ENCODE measurements around the gene IGF1R. TPM values are rescaled to one million over a fixed set of nuclear protein-coding genes. Genes with fewer than 3 reads are reported as not detected.

The IGF1R gene
- total RNA-seq, 1 experiment from 2014 or later: 3.8 TPM

DNA sequence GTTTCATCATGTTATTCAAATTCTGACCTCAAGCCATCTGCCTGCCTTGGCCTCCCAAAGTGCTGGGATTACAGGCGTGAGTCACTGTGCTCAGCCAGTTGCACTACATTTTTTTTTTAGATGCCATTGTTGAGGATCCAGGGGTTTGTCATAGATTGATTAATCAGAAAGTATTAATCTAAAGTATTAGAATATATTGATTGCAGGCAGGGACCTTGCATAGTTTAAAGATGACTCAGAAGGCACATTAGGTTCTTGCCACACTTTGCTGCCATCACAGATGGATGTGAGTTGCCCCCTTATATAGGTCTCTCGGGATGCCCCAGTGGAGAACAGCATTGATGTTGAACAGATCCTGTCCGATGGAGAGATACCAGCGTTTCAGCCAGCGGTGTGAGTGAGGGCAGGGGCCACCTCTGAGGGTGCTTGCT lies 41.1 kb downstream of the IGF1R start:
- Histone ChIP-seq H3F3A (ENCODE audit: low read length, unreplicated experiment) (no peaks in the 10 kb centered on the region), H3K4me3 (ENCODE audit: low read length) (no peak overlapping the region), H2AFZ (ENCODE audit: low read length) (no peak overlapping the region), H3K36me3 (ENCODE audit: low read depth, low read length) (no peaks in the 10 kb centered on the region), H3K27ac (ENCODE audit: low read length) (no peak overlapping the region), H3K27me3 (ENCODE audit: low read length) (no peaks in the 10 kb centered on the region), H3K9me3 (ENCODE audit: low read length) (no peaks in the 10 kb centered on the region), H3K4me2 (ENCODE audit: low read length) (no peak overlapping the region), H3K9ac (ENCODE audit: low read length) (no peak overlapping the region), H4K20me1 (ENCODE audit: low read length) (no peaks in the 10 kb centered on the region), H3K79me2 (ENCODE audit: low read length) (peaks cover 27% of the 10 kb centered on the region; the same call in 1 of the 2 replicates), H3K4me1 (ENCODE audit: insufficient read depth, low read length) (peaks cover 4% of the 10 kb centered on the region), H3K9me2 (replicated peaks; ENCODE audit: low read length) (no peaks in the 10 kb centered on the region)
- POLR2A ChIA-PET (ENCODE audit: unreplicated experiment): no interaction called here
- peak; percentile 49 for ATAC-seq
- DNase-seq: peak; percentile 52
- CTCF ChIA-PET: no interaction called here
- no TSS peak for BruUV-seq (replicated peaks)
- intact Hi-C loops (cut with micrococcal nuclease): no loop called here
- TF ChIP-seq, protein P1, sequence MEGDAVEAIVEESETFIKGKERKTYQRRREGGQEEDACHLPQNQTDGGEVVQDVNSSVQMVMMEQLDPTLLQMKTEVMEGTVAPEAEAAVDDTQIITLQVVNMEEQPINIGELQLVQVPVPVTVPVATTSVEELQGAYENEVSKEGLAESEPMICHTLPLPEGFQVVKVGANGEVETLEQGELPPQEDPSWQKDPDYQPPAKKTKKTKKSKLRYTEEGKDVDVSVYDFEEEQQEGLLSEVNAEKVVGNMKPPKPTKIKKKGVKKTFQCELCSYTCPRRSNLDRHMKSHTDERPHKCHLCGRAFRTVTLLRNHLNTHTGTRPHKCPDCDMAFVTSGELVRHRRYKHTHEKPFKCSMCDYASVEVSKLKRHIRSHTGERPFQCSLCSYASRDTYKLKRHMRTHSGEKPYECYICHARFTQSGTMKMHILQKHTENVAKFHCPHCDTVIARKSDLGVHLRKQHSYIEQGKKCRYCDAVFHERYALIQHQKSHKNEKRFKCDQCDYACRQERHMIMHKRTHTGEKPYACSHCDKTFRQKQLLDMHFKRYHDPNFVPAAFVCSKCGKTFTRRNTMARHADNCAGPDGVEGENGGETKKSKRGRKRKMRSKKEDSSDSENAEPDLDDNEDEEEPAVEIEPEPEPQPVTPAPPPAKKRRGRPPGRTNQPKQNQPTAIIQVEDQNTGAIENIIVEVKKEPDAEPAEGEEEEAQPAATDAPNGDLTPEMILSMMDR (conservative IDR thresholded peaks at IDR 0.05; ENCODE audit: low read depth, low read length): no peak
- TF ChIP-seq EZH2phosphoT487 (IDR thresholded peaks at IDR 0.05; ENCODE audit: borderline replicate concordance, low read length): no peak
- TF ChIP-seq EZH2 (IDR thresholded peaks at IDR 0.05; ENCODE audit: low read length, unreplicated experiment): no peak

DNA sequence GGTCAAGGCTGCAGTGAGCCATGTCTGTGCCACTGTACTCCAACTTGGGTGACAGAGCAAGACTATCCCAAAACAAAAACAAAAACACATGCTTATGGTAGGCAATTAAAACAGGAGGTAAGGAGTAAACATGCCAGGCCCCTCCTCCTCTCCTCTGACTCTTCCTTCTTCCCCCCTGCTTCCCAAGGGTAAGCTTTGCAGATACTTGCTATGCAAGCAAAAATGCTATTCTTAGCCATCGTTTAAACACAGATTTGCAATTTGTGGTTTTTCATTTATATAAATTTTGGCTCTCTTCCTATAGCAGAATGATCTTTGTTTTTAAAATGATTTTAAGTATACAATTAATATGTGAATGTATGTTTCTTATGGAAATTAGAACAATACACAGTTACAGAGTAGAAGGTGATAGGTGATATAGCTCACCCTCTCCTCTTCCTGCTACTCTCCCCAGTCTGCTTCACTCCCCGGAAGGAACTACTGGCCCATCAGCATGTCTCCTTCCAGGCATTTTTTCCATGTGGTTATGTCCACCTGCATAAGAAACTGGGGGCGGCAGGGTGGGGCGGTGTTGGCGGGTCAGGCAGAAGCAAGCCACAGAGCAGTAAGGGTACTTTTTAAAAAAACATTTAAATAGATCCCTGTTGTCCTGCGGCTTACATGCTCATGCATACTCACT lies 42.1 kb downstream of the IGF1R start:
- Histone ChIP-seq H3K4me1 (ENCODE audit: insufficient read depth, low read length) (no peaks in the 10 kb centered on the region; the same call in 1 of the 2 replicates), H3K79me2 (ENCODE audit: low read length) (peaks cover 23% of the 10 kb centered on the region; the same call in 1 of the 2 replicates), H3K4me3 (ENCODE audit: low read length) (no peak overlapping the region), H4K20me1 (ENCODE audit: low read length) (no peaks in the 10 kb centered on the region), H2AFZ (ENCODE audit: low read length) (no peak overlapping the region), H3K4me2 (ENCODE audit: low read length) (no peak overlapping the region), H3K9ac (ENCODE audit: low read length) (no peak overlapping the region), H3K9me2 (replicated peaks; ENCODE audit: low read length) (no peaks in the 10 kb centered on the region), H3K27ac (ENCODE audit: low read length) (no peak overlapping the region), H3K9me3 (ENCODE audit: low read length) (no peaks in the 10 kb centered on the region), H3K36me3 (ENCODE audit: low read depth, low read length) (no peaks in the 10 kb centered on the region), H3F3A (ENCODE audit: low read length, unreplicated experiment) (no peaks in the 10 kb centered on the region), H3K27me3 (ENCODE audit: low read length) (no peaks in the 10 kb centered on the region)
- intact Hi-C loops (cut with micrococcal nuclease): no loop called here
- TF ChIP-seq, protein P1 (conservative IDR thresholded peaks at IDR 0.05; ENCODE audit: low read depth, low read length): no peak
- POLR2A ChIA-PET (ENCODE audit: unreplicated experiment): interaction anchor here (0.6 kb wide), 1 partner anchor 14 kb away, joined by 4 read pairs; no protein-coding TSS in a partner anchor
- ATAC-seq (no peak), DNase-seq (no peak)
- CTCF ChIA-PET: no interaction called here
- BruUV-seq (replicated peaks): no TSS peak

DNA sequence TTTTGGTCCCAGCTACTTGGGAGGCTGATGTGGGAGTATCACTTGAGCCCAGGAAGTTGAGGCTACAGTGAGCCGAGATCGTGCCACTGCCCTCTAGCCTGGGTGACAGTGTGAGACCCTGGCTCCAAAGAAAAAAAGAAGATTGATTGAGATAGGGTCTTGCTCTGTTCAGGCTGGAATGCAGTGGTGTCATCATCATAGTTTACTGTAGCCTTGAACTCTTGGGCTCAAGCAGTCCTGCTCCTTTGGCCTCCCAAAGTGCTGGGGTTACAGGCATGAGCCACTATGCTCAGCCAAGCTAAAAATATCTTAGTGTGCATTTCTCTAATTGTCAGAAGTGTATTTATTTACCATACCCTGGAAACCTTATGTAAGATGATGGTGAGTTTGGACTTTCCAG lies 43.9 kb downstream of the IGF1R start:
- Histone ChIP-seq H3K79me2 (ENCODE audit: low read length) (0 out of 2 replicates have a peak, but pooled peaks cover 13% of the 10 kb centered on the region), H3K27me3 (ENCODE audit: low read length) (no peaks in the 10 kb centered on the region), H3K9ac (ENCODE audit: low read length) (no peak overlapping the region), H3K9me2 (replicated peaks; ENCODE audit: low read length) (no peaks in the 10 kb centered on the region), H3F3A (ENCODE audit: low read length, unreplicated experiment) (no peaks in the 10 kb centered on the region), H3K36me3 (ENCODE audit: low read depth, low read length) (no peaks in the 10 kb centered on the region), H3K27ac (ENCODE audit: low read length) (no peak overlapping the region), H3K4me3 (ENCODE audit: low read length) (no peak overlapping the region), H2AFZ (ENCODE audit: low read length) (no peak overlapping the region), H4K20me1 (ENCODE audit: low read length) (no peaks in the 10 kb centered on the region), H3K4me2 (ENCODE audit: low read length) (no peak overlapping the region), H3K4me1 (ENCODE audit: insufficient read depth, low read length) (no peaks in the 10 kb centered on the region; the same call in 1 of the 2 replicates), H3K9me3 (ENCODE audit: low read length) (no peaks in the 10 kb centered on the region)
- DNase-seq: no peak
- TF ChIP-seq EZH2 (IDR thresholded peaks at IDR 0.05; ENCODE audit: low read length, unreplicated experiment) (no peak), EZH2phosphoT487 (IDR thresholded peaks at IDR 0.05; ENCODE audit: borderline replicate concordance, low read length) (no peak)
- TF ChIP-seq, protein P1 (conservative IDR thresholded peaks at IDR 0.05; ENCODE audit: low read depth, low read length): no peak
- POLR2A ChIA-PET (ENCODE audit: unreplicated experiment): no interaction called here
- no peak for ATAC-seq
- CTCF ChIA-PET: no interaction called here
- BruUV-seq (replicated peaks): no TSS peak
- intact Hi-C loops (cut with micrococcal nuclease): no loop called here
